NK-92 (cell line): Measurements from ENCODE around the gene RC3H2.

Experiments used
- DNase-seq: peaks from one replicate; lab custom pipeline; 2025; ENCODE audit not compliant: unreplicated experiment; lab: John Stamatoyannopoulos, UW

The RC3H2 gene

DNA sequence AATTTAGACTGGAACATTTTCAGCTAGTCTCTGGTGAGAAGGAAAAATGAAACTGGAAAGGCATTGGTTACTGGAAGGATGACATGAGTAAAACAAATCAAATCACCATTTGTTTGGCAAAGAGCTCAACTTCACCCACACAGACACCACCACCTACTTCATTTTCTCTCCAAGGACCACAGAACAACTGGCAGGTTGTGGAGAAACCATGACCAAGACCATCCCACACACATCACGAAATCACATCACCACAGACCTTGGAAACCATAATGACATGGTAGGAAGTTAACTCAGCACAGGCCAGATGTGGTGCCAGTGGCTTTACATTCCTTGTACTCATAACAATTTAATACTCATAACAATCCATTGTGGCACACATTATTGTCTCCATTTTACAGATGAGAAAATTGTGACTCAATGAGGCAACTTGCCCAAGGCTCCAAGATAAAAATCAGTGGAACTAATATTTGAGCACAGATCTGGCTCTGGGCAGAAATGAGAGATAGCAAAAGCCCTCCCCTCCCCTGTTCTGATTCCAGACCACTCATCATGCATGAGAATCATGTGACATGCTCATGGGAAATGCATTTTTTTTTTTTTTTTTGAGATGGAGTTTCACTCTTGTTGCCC, 97.8 kb downstream of the RC3H2 start:
- DNase-seq, result no peak

DNA sequence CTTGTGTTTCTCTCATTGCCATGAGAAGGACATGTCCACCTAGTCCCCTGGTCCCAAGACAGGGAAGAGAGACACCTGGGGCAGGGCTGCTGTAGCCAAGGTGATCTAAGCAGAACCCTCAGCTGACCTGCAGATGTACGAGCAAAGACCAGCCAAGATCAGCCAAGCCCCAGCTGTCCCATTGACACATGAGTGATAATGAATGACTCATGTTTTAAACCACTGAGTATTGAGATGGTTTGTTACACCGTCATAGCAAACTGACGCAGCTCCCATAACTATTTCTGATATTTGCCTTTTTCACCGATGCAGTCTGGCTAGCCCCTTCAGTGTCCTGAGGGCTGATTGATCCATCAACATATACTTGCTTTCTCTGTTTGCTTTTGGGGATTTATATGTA, 98.5 kb downstream of the RC3H2 start:
- no peak for DNase-seq

DNA sequence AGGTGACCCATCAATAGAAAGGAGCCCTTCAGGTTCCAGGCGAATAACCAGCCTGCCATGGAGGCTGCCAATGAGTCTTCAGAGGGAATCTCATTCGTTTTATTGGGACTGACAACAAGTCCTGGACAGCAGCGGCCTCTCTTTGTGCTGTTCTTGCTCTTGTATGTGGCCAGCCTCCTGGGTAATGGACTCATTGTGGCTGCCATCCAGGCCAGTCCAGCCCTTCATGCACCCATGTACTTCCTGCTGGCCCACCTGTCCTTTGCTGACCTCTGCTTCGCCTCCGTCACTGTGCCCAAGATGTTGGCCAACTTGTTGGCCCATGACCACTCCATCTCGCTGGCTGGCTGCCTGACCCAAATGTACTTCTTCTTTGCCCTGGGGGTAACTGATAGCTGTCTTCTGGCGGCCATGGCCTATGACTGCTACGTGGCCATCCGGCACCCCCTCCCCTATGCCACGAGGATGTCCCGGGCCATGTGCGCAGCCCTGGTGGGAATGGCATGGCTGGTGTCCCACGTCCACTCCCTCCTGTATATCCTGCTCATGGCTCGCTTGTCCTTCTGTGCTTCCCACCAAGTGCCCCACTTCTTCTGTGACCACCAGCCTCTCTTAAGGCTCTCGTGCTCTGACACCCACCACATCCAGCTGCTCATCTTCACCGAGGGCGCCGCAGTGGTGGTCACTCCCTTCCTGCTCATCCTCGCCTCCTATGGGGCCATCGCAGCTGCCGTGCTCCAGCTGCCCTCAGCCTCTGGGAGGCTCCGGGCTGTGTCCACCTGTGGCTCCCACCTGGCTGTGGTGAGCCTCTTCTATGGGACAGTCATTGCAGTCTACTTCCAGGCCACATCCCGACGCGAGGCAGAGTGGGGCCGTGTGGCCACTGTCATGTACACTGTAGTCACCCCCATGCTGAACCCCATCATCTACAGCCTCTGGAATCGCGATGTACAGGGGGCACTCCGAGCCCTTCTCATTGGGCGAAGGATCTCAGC, 104.8 kb downstream of the RC3H2 start, which contains the start of gene OR1K1:
Gene OR1K1, plus strand, starts transcription at position 58 of the 995 bp plus-strand sequence. Its CDS starts 0 bp downstream, at position 58.
- no peak for DNase-seq

DNA sequence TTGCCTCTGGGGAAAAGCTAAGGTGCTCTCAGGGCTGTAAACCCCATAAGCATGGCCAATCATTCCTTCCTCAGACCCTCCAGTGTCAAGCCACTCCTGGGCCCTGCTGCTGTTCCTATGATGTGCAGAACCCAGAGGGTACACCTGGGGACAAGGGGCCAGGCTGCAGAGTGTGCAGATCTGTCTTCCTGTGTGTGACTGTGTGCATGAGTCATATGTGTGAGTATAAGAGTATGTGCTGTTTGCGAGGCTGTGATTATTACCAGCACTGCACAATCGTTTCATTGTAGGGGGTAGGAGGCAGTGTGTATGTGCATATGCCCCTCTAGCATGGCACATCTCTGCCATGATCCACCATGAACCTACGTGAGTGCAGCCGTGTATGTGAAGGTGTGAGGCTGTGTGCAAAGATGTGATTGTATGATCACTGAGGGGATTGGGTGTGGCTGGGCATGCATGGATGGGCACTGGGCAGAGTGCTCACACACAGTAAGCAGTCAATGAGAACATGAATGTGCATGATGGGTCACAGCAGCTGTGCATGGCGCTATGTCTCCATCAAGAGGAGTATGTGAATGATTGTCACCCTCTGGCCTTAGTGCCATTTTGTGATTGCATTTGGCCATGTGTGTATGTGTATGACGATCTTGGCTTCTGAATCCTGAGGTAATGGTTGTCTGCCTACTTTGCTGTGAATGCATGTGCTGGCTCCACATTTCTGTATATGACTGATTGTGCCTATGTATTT, 107.7 kb downstream of the RC3H2 start:
- no peak for DNase-seq
